ENCODE results near the gene ARHGDIG.

GRCh38 chr16:253833-254232 lies 26.6 kb upstream of the ARHGDIG start:
- TF ChIP-seq, protein P1, sequence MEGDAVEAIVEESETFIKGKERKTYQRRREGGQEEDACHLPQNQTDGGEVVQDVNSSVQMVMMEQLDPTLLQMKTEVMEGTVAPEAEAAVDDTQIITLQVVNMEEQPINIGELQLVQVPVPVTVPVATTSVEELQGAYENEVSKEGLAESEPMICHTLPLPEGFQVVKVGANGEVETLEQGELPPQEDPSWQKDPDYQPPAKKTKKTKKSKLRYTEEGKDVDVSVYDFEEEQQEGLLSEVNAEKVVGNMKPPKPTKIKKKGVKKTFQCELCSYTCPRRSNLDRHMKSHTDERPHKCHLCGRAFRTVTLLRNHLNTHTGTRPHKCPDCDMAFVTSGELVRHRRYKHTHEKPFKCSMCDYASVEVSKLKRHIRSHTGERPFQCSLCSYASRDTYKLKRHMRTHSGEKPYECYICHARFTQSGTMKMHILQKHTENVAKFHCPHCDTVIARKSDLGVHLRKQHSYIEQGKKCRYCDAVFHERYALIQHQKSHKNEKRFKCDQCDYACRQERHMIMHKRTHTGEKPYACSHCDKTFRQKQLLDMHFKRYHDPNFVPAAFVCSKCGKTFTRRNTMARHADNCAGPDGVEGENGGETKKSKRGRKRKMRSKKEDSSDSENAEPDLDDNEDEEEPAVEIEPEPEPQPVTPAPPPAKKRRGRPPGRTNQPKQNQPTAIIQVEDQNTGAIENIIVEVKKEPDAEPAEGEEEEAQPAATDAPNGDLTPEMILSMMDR (conservative IDR thresholded peaks at IDR 0.05; ENCODE audit: low read depth, low read length), result no peak
- no peak for TF ChIP-seq EZH2 (IDR thresholded peaks at IDR 0.05; ENCODE audit: borderline replicate concordance, low read depth, low read length, poor library complexity, severe bottlenecking)

Measured in A673 (cell line).